Stimulated activated CD8-positive, alpha-beta memory T cell treated with anti-CD3 and anti-CD28 coated beads, Interleukin-12 subunit alpha, Interleukin-12 subunit beta, amount 100 ng/mL, for 1 hour (primary cell): ENCODE results near the gene TICRR.
A peak's percentile ranks its signal among the peaks of the same experiment; 100 is the strongest.
"Not testable (repeated sequence)": the region's sequence is repeated elsewhere in the genome, so short reads cannot be mapped to it uniquely, and the experiment has no call there.

ENCODE experiments used
- DNase-seq: peaks from one replicate; pipeline ENCODE4 v3.0.0-alpha.2; 2020; ENCODE audit warnings: low read depth

The TICRR gene

GRCh38 chr15:89575146-89575655, at the start of gene TICRR:
TICRR (plus strand) TSS chr15:89575469; CDS start chr15:89575587, 118 bp downstream.
- DNase-seq, result peak; percentile 89

- no peak for DNase-seq
These were observed 49.1 kb upstream of the TICRR start for GRCh38 chr15:89526181-89526580.

- no peak for DNase-seq
These were observed 48.4 kb upstream of the TICRR start for GRCh38 chr15:89526601-89527441.

- no peak for DNase-seq
These were observed 46.4 kb upstream of the TICRR start for GRCh38 chr15:89528757-89529352.

- DNase-seq, result no peak
These were observed 44.3 kb upstream of the TICRR start for GRCh38 chr15:89530976-89531375.

- no peak for DNase-seq
These were observed 43.3 kb upstream of the TICRR start for GRCh38 chr15:89531796-89532537.

- no peak for DNase-seq
These were observed 41.3 kb upstream of the TICRR start for GRCh38 chr15:89533861-89534544.

- no peak for DNase-seq
These were observed 36.2 kb upstream of the TICRR start for GRCh38 chr15:89539027-89539426.

GRCh38 chr15:89542369-89542768, 32.9 kb upstream of the TICRR start:
- no peak for DNase-seq

GRCh38 chr15:89543389-89543788, 31.9 kb upstream of the TICRR start:
- DNase-seq, result no peak

GRCh38 chr15:89549138-89549537, 26.1 kb upstream of the TICRR start:
- not testable (repeated sequence) for DNase-seq

GRCh38 chr15:89550427-89550826, 24.8 kb upstream of the TICRR start:
- DNase-seq, result no peak

GRCh38 chr15:89551550-89551949, 23.7 kb upstream of the TICRR start:
- no peak for DNase-seq

GRCh38 chr15:89553632-89554031, 21.6 kb upstream of the TICRR start:
- no peak for DNase-seq

- DNase-seq, result no peak
These were observed 21.0 kb upstream of the TICRR start for GRCh38 chr15:89554247-89554646.

GRCh38 chr15:89555768-89556167, 19.5 kb upstream of the TICRR start:
- DNase-seq, result no peak

GRCh38 chr15:89556413-89557262, 18.6 kb upstream of the TICRR start:
- DNase-seq, result peak; percentile 25

- no peak for DNase-seq
These were observed 15.5 kb upstream of the TICRR start for GRCh38 chr15:89559769-89560264.

- DNase-seq, result no peak
These were observed 9.1 kb upstream of the TICRR start for GRCh38 chr15:89566181-89566580.

- DNase-seq, result no peak
These were observed 8.5 kb upstream of the TICRR start for GRCh38 chr15:89566621-89567294.
